Measurements from ENCODE around the gene COPS4. TPM values are rescaled to one million over a fixed set of nuclear protein-coding genes. Genes with fewer than 3 reads are reported as not detected.

The COPS4 gene
- total RNA-seq, result 72.8 and 74.9 TPM in 2 replicates

GRCh38 chr4:83034630-83035494, at the start of gene COPS4:
TSS of gene COPS4 (plus strand) at chr4:83035183. CDS start at chr4:83035225, 42 bp downstream.

GRCh38 chr4:83010522-83011318, 24.3 kb upstream of the COPS4 start, which contains the start of gene LIN54:
TSS of gene LIN54 (minus strand) at chr4:83010823. CDS start at chr4:82984844, 25,979 bp downstream.

GRCh38 chr4:83114576-83114975, 79.6 kb downstream of the COPS4 start, which contains the start of gene PLAC8:
TSS of gene PLAC8 (minus strand) at chr4:83114729. CDS start at chr4:83107921, 6,808 bp downstream.

Other genes with a start within 250 kb of the COPS4 start
- 7.5 and 47.6 TPM in 2 replicates for gene SCD5, start 236.4 kb upstream of the COPS4 start, total RNA-seq
- gene SEC31A, start 144.0 kb upstream of the COPS4 start, total RNA-seq, result 157 and 211 TPM in 2 replicates
- gene THAP9, start 134.4 kb upstream of the COPS4 start, total RNA-seq, result 5.5 and 5.6 TPM in 2 replicates
- 9.5 and 9.6 TPM in 2 replicates for gene LIN54, start 24.4 kb upstream of the COPS4 start, total RNA-seq
- gene PLAC8, start 79.5 kb downstream of the COPS4 start, total RNA-seq, result 0.68 and 4.0 TPM in 2 replicates
- gene COQ2, start 249.6 kb downstream of the COPS4 start, total RNA-seq, result 5.8 and 14.4 TPM in 2 replicates